K562 (cell line): ENCODE data around the gene METRNL. TPM values are rescaled to one million over a fixed set of nuclear protein-coding genes. Genes with fewer than 3 reads are reported as not detected.

Source experiments
- BRCA1 ChIP-seq, 2 experiments: fragments of 450-650 bp in 1 of 2; sonication (generic) in 1 of 2; formaldehyde crosslinking in 1 of 2; IDR thresholded peaks; 2 replicates each; pipeline versions ENCODE4 v1.5.0 to v1.6.1; 2017 to 2020; ENCODE audit warnings: mild to moderate bottlenecking in 1 of 2, missing genetic modification reagents in 1 of 2
- BRF1 ChIP-seq: IDR thresholded peaks from 3 replicates; pipeline ENCODE4 v1.6.1; 2011; ENCODE audit warnings: borderline replicate concordance, mild to moderate bottlenecking; ENCODE audit not compliant: insufficient read length; ENCODE audit errors: extremely low read depth
- EP400 ChIP-seq: fragments of 450-650 bp; IDR thresholded peaks from 2 replicates; pipeline ENCODE4 v1.6.1; 2017; ENCODE audit warnings: antibody characterized with exemption, mild to moderate bottlenecking, moderate library complexity
- GABPB2 ChIP-seq: fragments of 250-450 bp; sonication (Bioruptor Pico); conservative IDR thresholded peaks from 2 replicates; pipeline ENCODE4 v1.5.1; 2021; ENCODE audit warnings: mild to moderate bottlenecking
- HDAC8 ChIP-seq: fragments of 450-650 bp; IDR thresholded peaks from 2 replicates; pipeline ENCODE4 v1.6.1; 2016; ENCODE audit warnings: mild to moderate bottlenecking, missing genetic modification characterization, moderate library complexity, missing compliant biosample characterization
- HMG20A ChIP-seq: fragments of 450-650 bp; formaldehyde crosslinking; conservative IDR thresholded peaks from 2 replicates; pipeline ENCODE4 v1.4.0; 2020; ENCODE audit warnings: mild to moderate bottlenecking, mixed read lengths
- MCM2 ChIP-seq: fragments of 450-650 bp; IDR thresholded peaks from 2 replicates; pipeline ENCODE4 v1.6.1; 2017; ENCODE audit warnings: low read depth, mild to moderate bottlenecking
- MTA3 ChIP-seq: fragments of 450-650 bp; formaldehyde crosslinking; IDR thresholded peaks from 2 replicates; pipeline ENCODE4 v1.6.1; 2017; ENCODE audit warnings: mild to moderate bottlenecking, borderline replicate concordance
- MYBL2 ChIP-seq, 2 experiments: fragments of 450-650 bp in 1 of 2; sonication (generic) in 1 of 2; formaldehyde crosslinking in 1 of 2; IDR thresholded peaks; 2 replicates each; pipeline versions ENCODE4 v1.6.1 to v1.8.1; 2017 to 2022; ENCODE audit warnings: borderline replicate concordance in 1 of 2, inconsistent platforms in 1 of 2, low read depth in 1 of 2, mild to moderate bottlenecking in 1 of 2, missing genetic modification reagents in 1 of 2, moderate library complexity in 1 of 2
- NEUROD1 ChIP-seq: fragments of 150-350 bp; IDR thresholded peaks from 2 replicates; pipeline ENCODE4 v1.6.1; 2014; ENCODE audit warnings: borderline replicate concordance, low read length, low read depth; ENCODE audit not compliant: partially characterized antibody
- NFXL1 ChIP-seq: fragments of 450-650 bp; formaldehyde crosslinking; IDR thresholded peaks from 2 replicates; pipeline ENCODE4 v1.4.0; 2021; ENCODE audit warnings: mild to moderate bottlenecking
- NR1H2 ChIP-seq: sonication (generic); formaldehyde crosslinking; IDR thresholded peaks from 2 replicates; pipeline ENCODE4 v1.4.0; 2020; ENCODE audit warnings: mild to moderate bottlenecking, missing genetic modification reagents
- POLR2AphosphoS2 ChIP-seq: IDR thresholded peaks from 2 replicates; pipeline ENCODE4 v1.6.1; 2012; ENCODE audit warnings: low read length, improper control_type of control experiment
- POLR2B ChIP-seq: fragments of 450-650 bp; IDR thresholded peaks from 2 replicates; pipeline ENCODE4 v1.6.1; 2018; ENCODE audit warnings: low read depth; ENCODE audit not compliant: partially characterized antibody
- PRMT5 ChIP-seq: sonication (generic); formaldehyde crosslinking; IDR thresholded peaks from 2 replicates; pipeline ENCODE4 v1.5.0; 2020; ENCODE audit warnings: missing genetic modification reagents
- PRPF4 ChIP-seq: fragments of 200-400 bp; formaldehyde crosslinking; IDR thresholded peaks from one replicate; pipeline ENCODE4 v1.6.1; 2017; ENCODE audit warnings: low read length, low read depth, mild to moderate bottlenecking; ENCODE audit not compliant: insufficient read depth, poor library complexity, severe bottlenecking
- RBM17 ChIP-seq: fragments of 200-400 bp; formaldehyde crosslinking; IDR thresholded peaks from 2 replicates; pipeline ENCODE4 v1.6.1; 2017; ENCODE audit warnings: low read depth, mild to moderate bottlenecking, low read length, borderline replicate concordance
- RBM25 ChIP-seq: fragments of 200-400 bp; formaldehyde crosslinking; IDR thresholded peaks from 2 replicates; pipeline ENCODE4 v1.6.1; 2018; ENCODE audit warnings: low read length, low read depth, moderate library complexity; ENCODE audit not compliant: severe bottlenecking
- SLC30A9 ChIP-seq: fragments of 250-450 bp; sonication (Bioruptor Pico); IDR thresholded peaks from 2 replicates; pipeline ENCODE4 v1.8.0; 2022; ENCODE audit warnings: mild to moderate bottlenecking, moderate library complexity
- SP1 ChIP-seq: sonication (generic); formaldehyde crosslinking; IDR thresholded peaks from 2 replicates; pipeline ENCODE4 v1.8.1; 2022; ENCODE audit warnings: mild to moderate bottlenecking, missing genetic modification reagents
- STAG1 ChIP-seq: sonication (generic); formaldehyde crosslinking; IDR thresholded peaks from 2 replicates; pipeline ENCODE4 v1.5.0; 2020; ENCODE audit warnings: missing genetic modification reagents, borderline replicate concordance
- XRCC3 ChIP-seq: fragments of 450-650 bp; IDR thresholded peaks from 2 replicates; pipeline ENCODE4 v1.6.1; 2017; ENCODE audit warnings: mild to moderate bottlenecking, moderate library complexity
- ZNF124 ChIP-seq: sonication (generic); formaldehyde crosslinking; IDR thresholded peaks from 2 replicates; pipeline ENCODE4 v1.8.1; 2022; ENCODE audit warnings: missing genetic modification reagents
- ZNF197 ChIP-seq: fragments of 200-800 bp; sonication (Bioruptor generic); IDR thresholded peaks from 2 replicates; pipeline ENCODE4 v1.6.1; 2016; ENCODE audit warnings: low read depth, missing genetic modification characterization, missing compliant biosample characterization
- polyA plus RNA-seq, 8 experiments: library from polyadenylated mRNA; depleted of rRNA in 4 of 8; stranded (reverse) in 5 of 8; unstranded in 3 of 8; fragments of >200 nt; fragmentation: Nextera tagmentation in 2 of 8; fragmentation: Illumina TruSeq in 1 of 8; extraction: Ambion mirVana in 2 of 8; extraction: Trizol in 1 of 8; gene quantifications; 2 replicates each; pipeline versions ENCODE4 v1.2.1 to v1.2.3, GENCODE V29; 2011 to 2014; ENCODE audit warnings: inconsistent platforms in 1 of 8, missing spikeins in 1 of 8
- total RNA-seq, 7 experiments: library from RNA; depleted of rRNA in 6 of 7; stranded (reverse); fragments of >200 nt in 6 of 7; fragmentation: Illumina TruSeq in 2 of 7; extraction: Trizol in 2 of 7; gene quantifications; 2 replicates each; pipeline versions ENCODE4 v1.2.1 to v1.2.3, GENCODE V29; 2011 to 2021; ENCODE audit warnings: low replicate concordance in 1 of 7
- TF ChIP-seq, protein P1 (sequence below): fragments of 450-650 bp; IDR thresholded peaks from 2 replicates; pipeline ENCODE4 v1.6.1; 2018; ENCODE audit warnings: mild to moderate bottlenecking, low read depth; ENCODE audit not compliant: partially characterized antibody
- TF ChIP-seq, protein P2 (sequence below): sonication (generic); formaldehyde crosslinking; IDR thresholded peaks from 2 replicates; pipeline ENCODE4 v1.8.0; 2022; ENCODE audit warnings: mild to moderate bottlenecking, missing genetic modification reagents
- TF ChIP-seq, protein P3 (sequence below): fragments of 450-650 bp; IDR thresholded peaks from 2 replicates; pipeline ENCODE4 v1.6.1; 2016; ENCODE audit warnings: missing biosample characterization, missing genetic modification characterization

Gene METRNL
- total and polyA plus RNA-seq, 9 of the 15 experiments (the other 6 are each of a cell fraction or from before 2014, with no cell fraction given), result 0.17 to 31.8 (median 2.9) TPM

- TF ChIP-seq MCM2, result no peak
- TF ChIP-seq HDAC8 (tag), result no peak
- no peak for TF ChIP-seq HMG20A (CRISPR knock-in tag)
- no peak for TF ChIP-seq PRMT5 (CRISPR knock-in tag)
- no peak for TF ChIP-seq RBM17
- TF ChIP-seq NFXL1, result no peak
- TF ChIP-seq XRCC3, result no peak
- TF ChIP-seq NR1H2 (CRISPR knock-in tag), result no peak
- no peak for TF ChIP-seq BRCA1 (IDR thresholded peaks at IDR 0.05)
- TF ChIP-seq BRCA1 (CRISPR knock-in tag; IDR thresholded peaks at IDR 0.05), result no peak
- TF ChIP-seq MYBL2 (IDR thresholded peaks at IDR 0.05; ENCODE audit: low read depth), result no peak
- no peak for TF ChIP-seq MYBL2 (CRISPR knock-in tag; IDR thresholded peaks at IDR 0.05; ENCODE audit: borderline replicate concordance)
- no peak for TF ChIP-seq RBM25
- no peak for TF ChIP-seq POLR2B
- no peak for TF ChIP-seq SLC30A9 (CRISPR knock-in tag)
- no peak for TF ChIP-seq ZNF124 (CRISPR knock-in tag)
- TF ChIP-seq ZNF197 (CRISPR knock-in tag), result no peak
- no peak for TF ChIP-seq PRPF4
- TF ChIP-seq MTA3, result no peak
- TF ChIP-seq BRF1, result no peak
- TF ChIP-seq GABPB2 (CRISPR knock-in tag), result no peak
- TF ChIP-seq, protein P1, sequence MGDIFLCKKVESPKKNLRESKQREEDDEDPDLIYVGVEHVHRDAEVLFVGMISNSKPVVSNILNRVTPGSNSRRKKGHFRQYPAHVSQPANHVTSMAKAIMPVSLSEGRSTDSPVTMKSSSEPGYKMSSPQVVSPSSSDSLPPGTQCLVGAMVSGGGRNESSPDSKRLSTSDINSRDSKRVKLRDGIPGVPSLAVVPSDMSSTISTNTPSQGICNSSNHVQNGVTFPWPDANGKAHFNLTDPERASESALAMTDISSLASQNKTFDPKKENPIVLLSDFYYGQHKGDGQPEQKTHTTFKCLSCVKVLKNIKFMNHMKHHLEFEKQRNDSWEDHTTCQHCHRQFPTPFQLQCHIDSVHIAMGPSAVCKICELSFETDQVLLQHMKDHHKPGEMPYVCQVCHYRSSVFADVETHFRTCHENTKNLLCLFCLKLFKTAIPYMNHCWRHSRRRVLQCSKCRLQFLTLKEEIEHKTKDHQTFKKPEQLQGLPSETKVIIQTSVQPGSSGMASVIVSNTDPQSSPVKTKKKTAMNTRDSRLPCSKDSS, result no peak
- no peak for TF ChIP-seq POLR2AphosphoS2
- TF ChIP-seq STAG1 (CRISPR knock-in tag), result no peak
- TF ChIP-seq, protein P2, sequence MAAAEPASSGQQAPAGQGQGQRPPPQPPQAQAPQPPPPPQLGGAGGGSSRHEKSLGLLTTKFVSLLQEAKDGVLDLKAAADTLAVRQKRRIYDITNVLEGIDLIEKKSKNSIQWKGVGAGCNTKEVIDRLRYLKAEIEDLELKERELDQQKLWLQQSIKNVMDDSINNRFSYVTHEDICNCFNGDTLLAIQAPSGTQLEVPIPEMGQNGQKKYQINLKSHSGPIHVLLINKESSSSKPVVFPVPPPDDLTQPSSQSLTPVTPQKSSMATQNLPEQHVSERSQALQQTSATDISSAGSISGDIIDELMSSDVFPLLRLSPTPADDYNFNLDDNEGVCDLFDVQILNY (CRISPR knock-in tag), result no peak
- TF ChIP-seq EP400, result no peak
- TF ChIP-seq NEUROD1, result no peak
- TF ChIP-seq, protein P3, sequence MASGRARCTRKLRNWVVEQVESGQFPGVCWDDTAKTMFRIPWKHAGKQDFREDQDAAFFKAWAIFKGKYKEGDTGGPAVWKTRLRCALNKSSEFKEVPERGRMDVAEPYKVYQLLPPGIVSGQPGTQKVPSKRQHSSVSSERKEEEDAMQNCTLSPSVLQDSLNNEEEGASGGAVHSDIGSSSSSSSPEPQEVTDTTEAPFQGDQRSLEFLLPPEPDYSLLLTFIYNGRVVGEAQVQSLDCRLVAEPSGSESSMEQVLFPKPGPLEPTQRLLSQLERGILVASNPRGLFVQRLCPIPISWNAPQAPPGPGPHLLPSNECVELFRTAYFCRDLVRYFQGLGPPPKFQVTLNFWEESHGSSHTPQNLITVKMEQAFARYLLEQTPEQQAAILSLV, result no peak
- TF ChIP-seq SP1 (CRISPR knock-in tag), result no peak
Observed at GRCh38 chr17:83067718-83068261, 11.6 kb upstream of the METRNL start (continued).
